Measurements from ENCODE around the gene RTTN. TPM values are rescaled to one million over a fixed set of nuclear protein-coding genes. Genes with fewer than 3 reads are reported as not detected.

RTTN gene
- total and polyA plus RNA-seq, 2 of the 4 experiments (the other 2 are of a cell fraction), result 5.8 to 19.9 TPM

GRCh38 chr18:70126832-70127231 is 78.7 kb downstream of the RTTN start:
- H3K56ac ChIP-seq (ENCODE audit: extremely low read depth, insufficient read depth, low read length), result no peak overlapping the region
- no peak for ATAC-seq (ENCODE audit: low read depth)
- CTCF ChIA-PET, result no interaction called here

More at GRCh38 chr18:70126832-70127231, 78.7 kb downstream of the RTTN start:
- H2BK5ac ChIP-seq (ENCODE audit: low read depth, low read length, poor library complexity, severe bottlenecking), result no peak overlapping the region
- H3K27me3 ChIP-seq (ENCODE audit: control insufficient read depth, insufficient read depth, low read length), result no peaks in the 10 kb centered on the region
- no peak overlapping the region for H2BK120ac ChIP-seq (ENCODE audit: low read depth, low read length)
- H3K27ac ChIP-seq (ENCODE audit: insufficient read depth, low read length), result no peak overlapping the region
- no peaks in the 10 kb centered on the region for H3K4me1 ChIP-seq (ENCODE audit: control insufficient read depth, insufficient read depth, low read length)
- no peak overlapping the region for H3K4me3 ChIP-seq (ENCODE audit: insufficient read depth, low read depth, low read length)
- in situ Hi-C loops (cut with MboI; ENCODE audit: low sequenced_read_pairs), result no loop called here
- no peak overlapping the region for H3K14ac ChIP-seq (replicated peaks; ENCODE audit: low read depth, low read length)
- no peaks in the 10 kb centered on the region for H4K20me1 ChIP-seq (ENCODE audit: insufficient read depth, low read length)
- H4K5ac ChIP-seq (ENCODE audit: low read depth, low read length), result no peak overlapping the region
- H3K4ac ChIP-seq (ENCODE audit: low read depth, low read length), result no peak overlapping the region
- dilution Hi-C loops (cut with HindIII; ENCODE audit: low sequenced_read_pairs, unreplicated experiment), result no loop called here
- H3K36me3 ChIP-seq (ENCODE audit: control insufficient read depth, insufficient read depth, low read length), result peaks cover 2% of the 10 kb centered on the region
- no peak overlapping the region for H2AK5ac ChIP-seq (ENCODE audit: low read depth, low read length)
- no peak overlapping the region for H2AFZ ChIP-seq (replicated peaks; ENCODE audit: low read length, poor library complexity)
- no CpG with 5 or more reads among the region's 1 CpG for WGBS, 2 experiments (ENCODE audit: extremely low coverage in 2 of 2, insufficient read length in 1 of 2)
- no peak for DNase-seq
- H3K9ac ChIP-seq (ENCODE audit: low read depth, low read length), result no peak overlapping the region
- H2AK9ac ChIP-seq (replicated peaks; ENCODE audit: low read depth, low read length, poor library complexity), result no peak overlapping the region
- intact Hi-C loops (cut with micrococcal nuclease), result no loop called here
- no peak overlapping the region for H3K18ac ChIP-seq (ENCODE audit: low read depth, low read length)
- H3K79me1 ChIP-seq (ENCODE audit: low read depth in 1 of 2, low read length in 2 of 2), result no peaks in the 10 kb centered on the region
- no peak overlapping the region for H3K4me2 ChIP-seq (ENCODE audit: low read depth, low read length)
- no peaks in the 10 kb centered on the region for H3K9me1 ChIP-seq (ENCODE audit: insufficient read depth, low read length)
- H2BK20ac ChIP-seq (ENCODE audit: low read depth, low read length), result no peak overlapping the region
- no peak overlapping the region for H2BK15ac ChIP-seq (ENCODE audit: low read depth, low read length)
- H3K23ac ChIP-seq (ENCODE audit: low read depth, low read length), result no peak overlapping the region
- no peaks in the 10 kb centered on the region for H3K9me3 ChIP-seq (ENCODE audit: control insufficient read depth, insufficient read depth, low read length)
- no peak overlapping the region for H4K8ac ChIP-seq (ENCODE audit: low read depth in 2 of 2, low read length in 2 of 2)
- BruUV-seq (replicated peaks), result no TSS peak
- TF ChIP-seq POLR2A (IDR thresholded peaks at IDR 0.05; ENCODE audit: low read depth, low read length), result no peak
- TF ChIP-seq ELK1 (IDR thresholded peaks at IDR 0.05; ENCODE audit: borderline replicate concordance, low read depth, low read length), result no peak
- TF ChIP-seq USF2 (IDR thresholded peaks at IDR 0.05; ENCODE audit: low read depth, low read length), result no peak
- TF ChIP-seq CHD1 (IDR thresholded peaks at IDR 0.05; ENCODE audit: low read depth, low read length), result no peak
- no peak for TF ChIP-seq FOS (IDR thresholded peaks at IDR 0.05; ENCODE audit: low read depth, low read length)
- no peak for TF ChIP-seq RFX5 (IDR thresholded peaks at IDR 0.05; ENCODE audit: low read depth, low read length)
- no peak for TF ChIP-seq NFE2L2 (IDR thresholded peaks at IDR 0.05; ENCODE audit: low read depth, low read length)
- TF ChIP-seq CEBPB (IDR thresholded peaks at IDR 0.05; ENCODE audit: low read depth, low read length), result no peak
- TF ChIP-seq MAFK (IDR thresholded peaks at IDR 0.05; ENCODE audit: low read depth, low read length), result no peak
- TF ChIP-seq RAD21 (IDR thresholded peaks at IDR 0.05; ENCODE audit: low read length), result no peak
- no peak for TF ChIP-seq BHLHE40 (IDR thresholded peaks at IDR 0.05; ENCODE audit: low read depth, low read length)
- TF ChIP-seq SMC3 (IDR thresholded peaks at IDR 0.05; ENCODE audit: low read depth, low read length), result no peak
- no peak for TF ChIP-seq MXI1 (IDR thresholded peaks at IDR 0.05; ENCODE audit: borderline replicate concordance, low read depth, low read length)
- TF ChIP-seq RCOR1 (IDR thresholded peaks at IDR 0.05; ENCODE audit: insufficient replicate concordance, low read length), result no peak
- TF ChIP-seq MAZ (IDR thresholded peaks at IDR 0.05; ENCODE audit: borderline replicate concordance, low read depth, low read length), result no peak
- no peak for TF ChIP-seq CTCF (conservative IDR thresholded peaks at IDR 0.05; ENCODE audit: low read depth, low read length)
- POLR2A ChIA-PET (ENCODE audit: unreplicated experiment), result no interaction called here
- H4K91ac ChIP-seq (ENCODE audit: insufficient read depth, low read depth, low read length), result no peak overlapping the region
